HG03039 (cell line): Measurements from ENCODE around the gene NRDC.

Experiments used
- ATAC-seq: cut with Tn5 transposase; IDR thresholded peaks from one replicate; pipeline ENCODE4 v1.9.1; 2021; ENCODE audit warnings: mild to moderate bottlenecking, moderate library complexity; ENCODE audit not compliant: unreplicated experiment

Gene NRDC

GRCh38 chr1:51878616-51879336, at the start of gene NRDC:
NRDC (minus strand) TSS chr1:51878727; CDS start chr1:51878615, 112 bp downstream.
- peak; percentile 95 for ATAC-seq

- ATAC-seq = no peak
These were observed 48.5 kb upstream of the NRDC start for GRCh38 chr1:51927029-51927428.

- no peak for ATAC-seq
These were observed 47.8 kb upstream of the NRDC start for GRCh38 chr1:51926171-51926812.

- no peak for ATAC-seq
These were observed 45.9 kb upstream of the NRDC start for GRCh38 chr1:51924455-51924854.

GRCh38 chr1:51922040-51922439, 43.5 kb upstream of the NRDC start:
- ATAC-seq = no peak

GRCh38 chr1:51920130-51920529, 41.6 kb upstream of the NRDC start:
- ATAC-seq = no peak

GRCh38 chr1:51919684-51920083, 41.2 kb upstream of the NRDC start:
- ATAC-seq = no peak

- no peak for ATAC-seq
These were observed 38.3 kb upstream of the NRDC start for GRCh38 chr1:51916587-51917405.

- no peak for ATAC-seq
These were observed 37.4 kb upstream of the NRDC start for GRCh38 chr1:51915951-51916350.

GRCh38 chr1:51912881-51913280, 34.4 kb upstream of the NRDC start:
- ATAC-seq = no peak

GRCh38 chr1:51910221-51911000, 31.9 kb upstream of the NRDC start:
- no peak for ATAC-seq

- no peak for ATAC-seq
These were observed 30.0 kb upstream of the NRDC start for GRCh38 chr1:51908499-51908898.

- no peak for ATAC-seq
These were observed 28.7 kb upstream of the NRDC start for GRCh38 chr1:51907079-51907702.

- no peak for ATAC-seq
These were observed 28.0 kb upstream of the NRDC start for GRCh38 chr1:51906306-51907078.

GRCh38 chr1:51902456-51902855, 23.9 kb upstream of the NRDC start:
- no peak for ATAC-seq

- ATAC-seq = no peak
These were observed 22.6 kb upstream of the NRDC start for GRCh38 chr1:51901151-51901550.

GRCh38 chr1:51899022-51899421, 20.5 kb upstream of the NRDC start:
- ATAC-seq = no peak

- no peak for ATAC-seq
These were observed 19.7 kb upstream of the NRDC start for GRCh38 chr1:51898090-51898734.

GRCh38 chr1:51897699-51898031, 19.1 kb upstream of the NRDC start:
- ATAC-seq = no peak
